Measurements from ENCODE around the gene CEL. TPM values are rescaled to one million over a fixed set of nuclear protein-coding genes. Genes with fewer than 3 reads are reported as not detected.

The CEL gene
- total RNA-seq, 2 experiments from 2014 or later = 1.2 to 1.8 TPM

DNA sequence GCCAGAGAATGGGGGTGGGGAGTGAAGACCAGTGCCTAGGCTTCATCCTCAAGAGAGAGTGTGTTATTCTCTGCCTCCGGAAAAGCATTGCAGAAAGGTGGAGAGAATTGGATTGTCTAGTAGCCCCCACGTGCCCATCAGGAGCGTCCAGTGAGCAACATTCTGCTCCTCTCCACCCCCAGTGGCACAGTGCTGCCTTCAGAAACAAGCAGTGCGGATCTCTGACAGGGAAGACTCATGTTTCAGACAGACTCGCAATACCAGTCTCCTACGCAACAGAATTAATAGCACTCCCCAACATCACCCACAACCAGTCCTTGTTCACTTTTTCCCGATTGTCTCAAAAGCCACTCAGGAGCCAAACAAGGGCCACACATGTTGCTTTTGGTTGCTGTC lies 14.9 kb upstream of the CEL start:
- DNase-seq (ENCODE audit: low spot score) = no peak
- Histone ChIP-seq H3K4me3 (ENCODE audit: low read depth, low read length, poor library complexity, severe bottlenecking) (no peak overlapping the region), H3K9me3 (ENCODE audit: low read length) (no peaks in the 10 kb centered on the region), H3K79me2 (ENCODE audit: insufficient read depth, low read depth, low read length) (no peaks in the 10 kb centered on the region), H4K20me1 (ENCODE audit: insufficient read depth, low read length) (no peaks in the 10 kb centered on the region; the same call in 1 of the 2 replicates), H2AFZ (ENCODE audit: low read length) (no peak overlapping the region), H3K36me3 (ENCODE audit: insufficient read depth, low read length) (peaks cover 90% of the 10 kb centered on the region), H3K9me2 (ENCODE audit: insufficient read depth, low read length) (no peaks in the 10 kb centered on the region), H3K27ac (ENCODE audit: low read depth, low read length, poor library complexity, severe bottlenecking) (no peak overlapping the region), H3K4me2 (ENCODE audit: low read length) (no peak overlapping the region), H3K4me1 (ENCODE audit: insufficient read depth, low read length, poor library complexity, severe bottlenecking) (no peaks in the 10 kb centered on the region)
- no TSS peak for BruUV-seq (replicated peaks)
- TF ChIP-seq, protein P1, sequence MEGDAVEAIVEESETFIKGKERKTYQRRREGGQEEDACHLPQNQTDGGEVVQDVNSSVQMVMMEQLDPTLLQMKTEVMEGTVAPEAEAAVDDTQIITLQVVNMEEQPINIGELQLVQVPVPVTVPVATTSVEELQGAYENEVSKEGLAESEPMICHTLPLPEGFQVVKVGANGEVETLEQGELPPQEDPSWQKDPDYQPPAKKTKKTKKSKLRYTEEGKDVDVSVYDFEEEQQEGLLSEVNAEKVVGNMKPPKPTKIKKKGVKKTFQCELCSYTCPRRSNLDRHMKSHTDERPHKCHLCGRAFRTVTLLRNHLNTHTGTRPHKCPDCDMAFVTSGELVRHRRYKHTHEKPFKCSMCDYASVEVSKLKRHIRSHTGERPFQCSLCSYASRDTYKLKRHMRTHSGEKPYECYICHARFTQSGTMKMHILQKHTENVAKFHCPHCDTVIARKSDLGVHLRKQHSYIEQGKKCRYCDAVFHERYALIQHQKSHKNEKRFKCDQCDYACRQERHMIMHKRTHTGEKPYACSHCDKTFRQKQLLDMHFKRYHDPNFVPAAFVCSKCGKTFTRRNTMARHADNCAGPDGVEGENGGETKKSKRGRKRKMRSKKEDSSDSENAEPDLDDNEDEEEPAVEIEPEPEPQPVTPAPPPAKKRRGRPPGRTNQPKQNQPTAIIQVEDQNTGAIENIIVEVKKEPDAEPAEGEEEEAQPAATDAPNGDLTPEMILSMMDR (conservative IDR thresholded peaks at IDR 0.05; ENCODE audit: low read length) = no peak
- no peak for TF ChIP-seq EZH2phosphoT487 (IDR thresholded peaks at IDR 0.05; ENCODE audit: borderline replicate concordance, low read depth, low read length)
- POLR2A ChIA-PET = no interaction called here
- CTCF ChIA-PET (ENCODE audit: unreplicated experiment) = no interaction called here
- intact Hi-C loops (cut with micrococcal nuclease; ENCODE audit: unreplicated experiment) = no loop called here

DNA sequence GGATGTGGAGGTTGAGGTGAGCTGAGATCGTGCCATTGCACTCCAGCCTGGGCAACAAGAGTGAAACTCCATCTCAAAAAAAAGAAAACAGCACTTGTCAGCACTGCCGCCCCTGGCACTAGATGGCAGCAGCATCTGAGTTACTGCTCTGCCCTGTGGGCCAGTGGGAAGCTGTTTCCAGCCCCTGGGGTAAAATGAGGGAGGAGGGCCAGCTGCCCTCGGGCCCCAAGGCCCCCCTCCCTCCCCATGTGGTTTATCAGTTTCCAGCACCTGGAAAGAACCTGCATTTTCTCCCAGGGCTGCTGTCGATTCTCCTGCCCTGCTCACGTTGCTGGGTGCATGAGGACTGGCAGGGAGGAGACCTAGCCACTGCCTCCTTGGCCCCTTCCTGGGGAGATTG lies 13.2 kb upstream of the CEL start:
- H3K9me2 ChIP-seq (ENCODE audit: insufficient read depth, low read length) = no peaks in the 10 kb centered on the region
- no peaks in the 10 kb centered on the region for H3K4me1 ChIP-seq (ENCODE audit: insufficient read depth, low read length, poor library complexity, severe bottlenecking)
- no TSS peak for BruUV-seq (replicated peaks)
- H3K36me3 ChIP-seq (ENCODE audit: insufficient read depth, low read length) = peaks cover 87% of the 10 kb centered on the region
- no peaks in the 10 kb centered on the region for H3K79me2 ChIP-seq (ENCODE audit: insufficient read depth, low read depth, low read length)
- ChIA-PET POLR2A (no interaction called here), CTCF (ENCODE audit: unreplicated experiment) (no interaction called here)
- H3K4me3 ChIP-seq (ENCODE audit: low read depth, low read length, poor library complexity, severe bottlenecking) = no peak overlapping the region
- no peak overlapping the region for H2AFZ ChIP-seq (ENCODE audit: low read length)
- no peak overlapping the region for H3K27ac ChIP-seq (ENCODE audit: low read depth, low read length, poor library complexity, severe bottlenecking)
- H4K20me1 ChIP-seq (ENCODE audit: insufficient read depth, low read length) = no peaks in the 10 kb centered on the region
- TF ChIP-seq EZH2phosphoT487 (IDR thresholded peaks at IDR 0.05; ENCODE audit: borderline replicate concordance, low read depth, low read length) = no peak
- TF ChIP-seq, protein P1 (conservative IDR thresholded peaks at IDR 0.05; ENCODE audit: low read length) = peak; percentile 67
- intact Hi-C loops (cut with micrococcal nuclease; ENCODE audit: unreplicated experiment) = no loop called here
- H3K4me2 ChIP-seq (ENCODE audit: low read length) = no peak overlapping the region
- DNase-seq (ENCODE audit: low spot score) = peak; percentile 42
- no peaks in the 10 kb centered on the region for H3K9me3 ChIP-seq (ENCODE audit: low read length)

- Histone ChIP-seq H4K20me1 (ENCODE audit: insufficient read depth, low read length) (no peaks in the 10 kb centered on the region), H3K9me2 (ENCODE audit: insufficient read depth, low read length) (no peaks in the 10 kb centered on the region), H3K36me3 (ENCODE audit: insufficient read depth, low read length) (peaks cover 87% of the 10 kb centered on the region), H2AFZ (ENCODE audit: low read length) (no peak overlapping the region), H3K4me1 (ENCODE audit: insufficient read depth, low read length, poor library complexity, severe bottlenecking) (no peaks in the 10 kb centered on the region), H3K79me2 (ENCODE audit: insufficient read depth, low read depth, low read length) (no peaks in the 10 kb centered on the region), H3K4me2 (ENCODE audit: low read length) (no peak overlapping the region), H3K4me3 (ENCODE audit: low read depth, low read length, poor library complexity, severe bottlenecking) (no peak overlapping the region), H3K27ac (ENCODE audit: low read depth, low read length, poor library complexity, severe bottlenecking) (no peak overlapping the region), H3K9me3 (ENCODE audit: low read length) (no peaks in the 10 kb centered on the region)
- DNase-seq (ENCODE audit: low spot score) = no peak
- CTCF ChIA-PET (ENCODE audit: unreplicated experiment) = no interaction called here
- intact Hi-C loops (cut with micrococcal nuclease; ENCODE audit: unreplicated experiment) = no loop called here
- no peak for TF ChIP-seq EZH2phosphoT487 (IDR thresholded peaks at IDR 0.05; ENCODE audit: borderline replicate concordance, low read depth, low read length)
- TF ChIP-seq, protein P1 (conservative IDR thresholded peaks at IDR 0.05; ENCODE audit: low read length) = no peak
- BruUV-seq (replicated peaks) = no TSS peak
- POLR2A ChIA-PET = no interaction called here
These were observed 12.7 kb upstream of the CEL start for GRCh38 chr9:133049043-133049442.
